ENCODE results near the gene NUP205. TPM values are rescaled to one million over a fixed set of nuclear protein-coding genes. Genes with fewer than 3 reads are reported as not detected.

The NUP205 gene
- total RNA-seq, 2 donors from 2014 or later = 28.3 to 30.1 TPM

DNA sequence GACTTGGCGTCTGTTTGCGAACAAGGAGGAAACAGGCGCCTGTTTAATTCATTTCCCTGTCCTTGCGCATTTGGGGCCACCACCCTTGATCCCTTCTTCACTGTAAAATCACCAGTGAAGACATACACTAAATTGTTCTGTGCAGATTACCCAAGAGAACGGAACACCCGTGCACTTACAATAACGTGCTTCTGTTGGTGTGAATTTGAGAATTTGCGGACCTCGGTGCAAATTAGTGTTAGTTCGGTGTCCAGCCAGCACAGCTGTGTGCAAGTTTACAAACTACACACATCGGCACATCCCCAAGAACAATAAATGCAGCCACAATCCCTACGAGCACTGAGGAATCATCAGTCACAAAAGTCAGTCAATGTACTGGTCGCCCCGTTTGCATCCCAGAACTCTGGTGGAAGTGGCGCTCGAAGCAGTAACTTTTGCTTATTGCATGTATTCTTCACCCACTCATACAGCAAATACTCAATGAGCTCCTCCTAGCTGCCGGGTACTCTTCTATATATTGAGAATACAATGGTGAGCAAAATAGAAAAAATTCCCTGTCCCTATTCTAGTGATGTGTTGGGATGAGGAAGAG, 47.0 kb upstream of the NUP205 start:
- H3K36me3 ChIP-seq = no peaks in the 10 kb centered on the region
- peaks cover 20% of the 10 kb centered on the region in 2 donors for H3K4me1 ChIP-seq (ENCODE audit: control insufficient read depth in 1 of 2, low read depth in 2 of 2)
- no peaks in the 10 kb centered on the region for H3K9me3 ChIP-seq
- TF ChIP-seq, protein P1, sequence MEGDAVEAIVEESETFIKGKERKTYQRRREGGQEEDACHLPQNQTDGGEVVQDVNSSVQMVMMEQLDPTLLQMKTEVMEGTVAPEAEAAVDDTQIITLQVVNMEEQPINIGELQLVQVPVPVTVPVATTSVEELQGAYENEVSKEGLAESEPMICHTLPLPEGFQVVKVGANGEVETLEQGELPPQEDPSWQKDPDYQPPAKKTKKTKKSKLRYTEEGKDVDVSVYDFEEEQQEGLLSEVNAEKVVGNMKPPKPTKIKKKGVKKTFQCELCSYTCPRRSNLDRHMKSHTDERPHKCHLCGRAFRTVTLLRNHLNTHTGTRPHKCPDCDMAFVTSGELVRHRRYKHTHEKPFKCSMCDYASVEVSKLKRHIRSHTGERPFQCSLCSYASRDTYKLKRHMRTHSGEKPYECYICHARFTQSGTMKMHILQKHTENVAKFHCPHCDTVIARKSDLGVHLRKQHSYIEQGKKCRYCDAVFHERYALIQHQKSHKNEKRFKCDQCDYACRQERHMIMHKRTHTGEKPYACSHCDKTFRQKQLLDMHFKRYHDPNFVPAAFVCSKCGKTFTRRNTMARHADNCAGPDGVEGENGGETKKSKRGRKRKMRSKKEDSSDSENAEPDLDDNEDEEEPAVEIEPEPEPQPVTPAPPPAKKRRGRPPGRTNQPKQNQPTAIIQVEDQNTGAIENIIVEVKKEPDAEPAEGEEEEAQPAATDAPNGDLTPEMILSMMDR (IDR thresholded peaks at IDR 0.05) = no peak
- peak overlapping the region in 1 of 2 donors; percentile 9 for H3K27ac ChIP-seq
- H3K4me3 ChIP-seq = peak overlapping the region; percentile 85
- DNase-seq (ENCODE audit: low spot score) (no peak), ATAC-seq (ENCODE audit: insufficient number of reproducible peaks, low FRiP score, low read depth) (no peak)
- no peaks in the 10 kb centered on the region for H3K27me3 ChIP-seq (replicated peaks; ENCODE audit: insufficient read depth)

DNA sequence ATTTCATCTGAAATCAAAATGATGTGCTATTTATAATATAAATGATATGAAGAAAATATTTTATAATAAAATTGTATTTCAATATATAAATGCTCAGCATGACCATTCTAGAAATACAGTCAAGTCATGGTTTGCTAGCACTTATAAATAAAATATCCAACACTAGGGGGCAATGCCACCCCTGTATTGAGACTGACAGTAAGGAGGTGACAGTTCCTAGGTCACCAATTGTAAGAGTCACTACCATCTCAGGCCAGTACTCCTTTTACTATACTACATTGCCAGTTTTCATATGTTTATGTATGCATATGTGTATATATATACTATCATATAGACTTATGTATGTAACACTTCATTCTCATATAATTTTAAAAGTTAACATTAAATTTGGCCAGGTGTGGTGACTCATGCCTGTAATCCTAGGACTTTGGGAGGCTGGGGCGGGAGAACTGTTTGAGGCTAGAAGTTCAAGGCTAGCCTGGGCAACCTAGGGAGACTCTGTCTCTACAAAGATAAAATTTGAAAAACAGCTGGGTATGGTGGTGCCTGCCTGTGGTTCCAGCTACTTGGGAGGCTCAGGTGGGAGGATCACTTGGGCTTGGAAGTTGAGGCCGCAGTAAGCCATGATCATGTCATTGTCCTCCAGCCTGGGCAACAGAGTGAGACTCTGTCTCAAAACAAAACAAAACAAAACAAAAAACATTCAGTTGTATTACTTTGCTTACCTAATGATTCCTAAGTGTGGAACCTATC, 45.4 kb upstream of the NUP205 start:
- H3K4me3 ChIP-seq = no peak overlapping the region

DNA sequence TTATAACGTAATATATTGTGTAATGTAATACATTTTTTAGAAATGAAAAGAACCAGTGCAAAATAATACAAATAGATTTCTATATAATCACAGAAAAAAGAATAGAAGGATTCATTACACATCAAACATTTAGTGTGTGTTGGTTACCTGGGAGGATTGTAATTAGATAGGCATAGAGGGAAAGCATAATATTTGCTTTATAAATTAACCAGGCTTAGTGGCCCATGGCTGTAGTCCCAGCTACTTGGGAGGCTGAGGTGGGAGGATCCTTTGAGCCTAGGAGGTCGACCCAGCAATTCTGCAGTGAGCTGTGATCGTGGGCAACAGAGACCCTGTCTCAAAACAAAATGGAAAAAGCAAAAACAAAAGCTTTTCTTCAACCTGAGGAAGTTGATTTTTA, 42.9 kb upstream of the NUP205 start:
- Histone ChIP-seq H3K4me1 (ENCODE audit: control insufficient read depth in 1 of 2, low read depth in 2 of 2) (no peaks in the 10 kb centered on the region), H3K9me3 (no peaks in the 10 kb centered on the region), H3K27me3 (replicated peaks; ENCODE audit: insufficient read depth) (no peaks in the 10 kb centered on the region), H3K27ac (no peak overlapping the region), H3K4me3 (no peak overlapping the region), H3K36me3 (no peaks in the 10 kb centered on the region)
- DNase-seq (ENCODE audit: low spot score) (no peak), ATAC-seq (ENCODE audit: insufficient number of reproducible peaks, low FRiP score, low read depth) (no peak)
- TF ChIP-seq, protein P1 (IDR thresholded peaks at IDR 0.05) = no peak

More for the DNA sequence above, 45.4 kb upstream of the NUP205 start:
- Histone ChIP-seq H3K36me3 (no peaks in the 10 kb centered on the region), H3K9me3 (no peaks in the 10 kb centered on the region), H3K27me3 (replicated peaks; ENCODE audit: insufficient read depth) (no peaks in the 10 kb centered on the region), H3K4me1 (ENCODE audit: control insufficient read depth in 1 of 2, low read depth in 2 of 2) (peaks cover 14% of the 10 kb centered on the region in 2 donors), H3K27ac (no peak overlapping the region)
- ATAC-seq (ENCODE audit: insufficient number of reproducible peaks, low FRiP score, low read depth) (no peak), DNase-seq (ENCODE audit: low spot score) (no peak)
- TF ChIP-seq, protein P1 (IDR thresholded peaks at IDR 0.05) = peak; percentile 47

DNA sequence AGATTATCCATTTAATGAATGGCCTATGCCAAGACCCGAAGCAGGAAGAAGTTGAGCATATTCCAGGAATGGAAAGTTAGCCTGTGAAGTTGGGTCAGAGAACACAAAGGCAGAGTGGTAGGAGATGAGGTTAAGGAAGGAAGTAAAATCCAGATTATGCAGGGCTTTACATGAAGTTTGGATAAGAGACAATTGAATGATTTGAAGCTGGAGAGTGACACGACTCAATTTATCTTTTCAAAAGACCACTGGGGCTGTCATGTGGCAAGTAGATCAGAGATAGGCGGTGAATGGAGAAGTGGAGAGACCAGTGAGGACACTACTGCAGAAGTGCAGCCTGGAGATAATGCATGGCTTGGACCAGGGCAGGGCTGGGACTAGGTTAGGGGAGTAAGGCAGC, 40.7 kb upstream of the NUP205 start:
- ATAC-seq (ENCODE audit: insufficient number of reproducible peaks, low FRiP score, low read depth) = no peak
- Histone ChIP-seq H3K27ac (no peak overlapping the region), H3K4me3 (no peak overlapping the region), H3K27me3 (replicated peaks; ENCODE audit: insufficient read depth) (no peaks in the 10 kb centered on the region), H3K36me3 (no peaks in the 10 kb centered on the region), H3K4me1 (ENCODE audit: control insufficient read depth in 1 of 2, low read depth in 2 of 2) (no peaks in the 10 kb centered on the region), H3K9me3 (no peaks in the 10 kb centered on the region)
- TF ChIP-seq, protein P1 (IDR thresholded peaks at IDR 0.05) = no peak
- no peak for DNase-seq (ENCODE audit: low spot score)

DNA sequence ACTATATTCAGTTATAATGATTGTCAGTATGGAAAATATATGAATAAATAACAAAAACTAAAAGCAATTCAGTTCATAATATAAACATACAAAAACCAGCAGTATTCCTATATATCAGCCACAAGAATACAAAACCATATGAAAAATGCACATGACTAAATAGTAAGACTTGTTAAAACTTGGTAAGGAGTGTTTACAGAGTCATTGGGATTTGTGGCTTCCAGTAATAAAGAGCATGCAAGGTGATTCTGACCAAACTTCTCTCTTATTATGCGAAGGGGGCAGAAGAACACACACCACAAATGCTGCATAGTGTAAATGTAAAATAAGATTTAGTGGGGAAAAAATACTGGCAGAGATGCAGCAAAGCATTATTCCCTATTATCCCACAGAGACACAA, 39.0 kb upstream of the NUP205 start:
- no peaks in the 10 kb centered on the region for H3K4me1 ChIP-seq (ENCODE audit: control insufficient read depth in 1 of 2, low read depth in 2 of 2)
- TF ChIP-seq, protein P1 (IDR thresholded peaks at IDR 0.05) = no peak
- H3K36me3 ChIP-seq = no peaks in the 10 kb centered on the region
- H3K9me3 ChIP-seq = no peaks in the 10 kb centered on the region
- no peak overlapping the region for H3K4me3 ChIP-seq
- DNase-seq (ENCODE audit: low spot score) = no peak
- ATAC-seq (ENCODE audit: insufficient number of reproducible peaks, low FRiP score, low read depth) = no peak
- no peaks in the 10 kb centered on the region for H3K27me3 ChIP-seq (replicated peaks; ENCODE audit: insufficient read depth)
- H3K27ac ChIP-seq = no peak overlapping the region
